Fibroblast of lung (primary cell): ENCODE measurements around the gene RANBP10. TPM values are rescaled to one million over a fixed set of nuclear protein-coding genes. Genes with fewer than 3 reads are reported as not detected.

Source experiments
- DNase-seq, 2 donors: peaks; one replicate each; pipeline versions ENCODE4 v3.0.0 to v3.0.0-alpha.2; 2010; ENCODE audit warnings: low read depth in 2 of 2
- H2AFZ ChIP-seq: 2 replicates; pipeline ENCODE4 v1.5.1; 2012; ENCODE audit warnings: low read length, control low read depth, inconsistent platforms
- H3K27ac ChIP-seq: 2 replicates; pipeline ENCODE4 v1.5.1; 2011; ENCODE audit warnings: low read length, control low read depth; ENCODE audit not compliant: insufficient read depth
- H3K27me3 ChIP-seq: 2 replicates; pipeline ENCODE4 v1.5.1; 2011; ENCODE audit warnings: mild to moderate bottlenecking, low read length; ENCODE audit not compliant: control insufficient read depth, insufficient read depth
- H3K36me3 ChIP-seq: 2 replicates; pipeline ENCODE4 v1.5.1; 2011; ENCODE audit warnings: low read length; ENCODE audit not compliant: control insufficient read depth, insufficient read depth
- H3K4me1 ChIP-seq: 2 replicates; pipeline ENCODE4 v1.5.1; 2011; ENCODE audit warnings: low read length; ENCODE audit not compliant: control insufficient read depth, insufficient read depth; ENCODE audit errors: extremely low read depth
- H3K4me2 ChIP-seq: 2 replicates; pipeline ENCODE4 v1.5.1; 2011; ENCODE audit warnings: low read length, control low read depth; ENCODE audit not compliant: insufficient read depth; ENCODE audit errors: extremely low read depth
- H3K4me3 ChIP-seq, 4 experiments: fragments of 200-600 bp in 1 of 4; sonication (generic) in 1 of 4; replicated peaks in 1 of 4; 2 replicates each; pipeline ENCODE4 v1.5.1; 2011 to 2016; ENCODE audit warnings: low read length in 4 of 4, low read depth in 3 of 4, mild to moderate bottlenecking in 3 of 4, control low read depth in 2 of 4, inconsistent platforms in 1 of 4, mixed read lengths in 1 of 4; ENCODE audit not compliant: insufficient read depth in 1 of 4; ENCODE audit errors: control extremely low read depth in 1 of 4
- H3K79me2 ChIP-seq: 2 replicates; pipeline ENCODE4 v1.5.1; 2012; ENCODE audit warnings: mild to moderate bottlenecking, low read length, inconsistent platforms; ENCODE audit not compliant: control insufficient read depth, insufficient read depth
- H3K9ac ChIP-seq: 2 replicates; pipeline ENCODE4 v1.5.1; 2011; ENCODE audit warnings: mild to moderate bottlenecking, low read length, control low read depth; ENCODE audit not compliant: insufficient read depth
- H3K9me3 ChIP-seq: 2 replicates; pipeline ENCODE4 v1.5.1; 2012; ENCODE audit warnings: low read depth, low read length; ENCODE audit not compliant: control insufficient read depth, insufficient read depth
- H4K20me1 ChIP-seq: 2 replicates; pipeline ENCODE4 v1.5.1; 2011; ENCODE audit warnings: low read length; ENCODE audit not compliant: control insufficient read depth, insufficient read depth; ENCODE audit errors: extremely low read depth
- CTCF ChIP-seq, 2 donors: IDR thresholded peaks in 1 of 2; conservative IDR thresholded peaks in 1 of 2; 1 replicate in 1 of 2; 2 replicates in 1 of 2; pipeline ENCODE4 v1.5.1; 2011 to 2012; ENCODE audit warnings: low read length in 2 of 2, control low read depth in 1 of 2, inconsistent platforms in 1 of 2, low read depth in 1 of 2, mild to moderate bottlenecking in 1 of 2
- EZH2 ChIP-seq: IDR thresholded peaks from 2 replicates; pipeline ENCODE4 v1.5.1; 2012; ENCODE audit warnings: low read length, control low read depth, mild to moderate bottlenecking; ENCODE audit errors: missing control alignments
- polyA plus RNA-seq, 2 donors: library from polyadenylated mRNA; depleted of rRNA in 1 of 2; stranded (reverse) in 1 of 2; unstranded in 1 of 2; fragments of >200 nt; gene quantifications; 2 replicates each; pipeline ENCODE4 v1.2.1, GENCODE V29; 2011 to 2012; ENCODE audit warnings: missing spikeins in 1 of 2
- total RNA-seq: library from RNA; depleted of rRNA; stranded (reverse); fragments of >200 nt; gene quantifications from 2 replicates; pipeline ENCODE4 v1.2.1, GENCODE V29; 2014

The RANBP10 gene
- total and polyA plus RNA-seq, 2 donors (not counting 1 experiment from before 2014, with no cell fraction given): 4.6 to 7.1 TPM

GRCh38 chr16:67741118-67741517, 65.2 kb downstream of the RANBP10 start:
- Histone ChIP-seq H3K4me1 (no peaks in the 10 kb centered on the region), H3K4me3 (no peak overlapping the region), H3K27me3 (no peaks in the 10 kb centered on the region), H3K27ac (no peak overlapping the region), H3K4me2 (no peak overlapping the region), H3K9ac (no peak overlapping the region), H3K36me3 (peaks cover 5% of the 10 kb centered on the region), H3K79me2 (no peaks in the 10 kb centered on the region), H2AFZ (no peak overlapping the region), H3K9me3 (no peaks in the 10 kb centered on the region), H4K20me1 (no peaks in the 10 kb centered on the region)
- no peak for DNase-seq
- no peak for TF ChIP-seq CTCF (conservative IDR thresholded peaks at IDR 0.05 in 1 of 2, IDR thresholded peaks at IDR 0.05 in 1 of 2; ENCODE audit: low read depth in 1 of 2, low read length in 2 of 2)

GRCh38 chr16:67740391-67740790, 66.0 kb downstream of the RANBP10 start:
- Histone ChIP-seq H3K9me3 (no peaks in the 10 kb centered on the region), H3K79me2 (no peaks in the 10 kb centered on the region), H4K20me1 (no peaks in the 10 kb centered on the region), H3K27ac (no peak overlapping the region), H2AFZ (no peak overlapping the region), H3K36me3 (peaks cover 5% of the 10 kb centered on the region), H3K9ac (no peak overlapping the region), H3K4me1 (no peaks in the 10 kb centered on the region), H3K4me2 (no peak overlapping the region), H3K4me3 (no peak overlapping the region), H3K27me3 (no peaks in the 10 kb centered on the region)
- DNase-seq: no peak
- no peak for TF ChIP-seq CTCF (conservative IDR thresholded peaks at IDR 0.05 in 1 of 2, IDR thresholded peaks at IDR 0.05 in 1 of 2; ENCODE audit: low read depth in 1 of 2, low read length in 2 of 2)
- no peak for TF ChIP-seq EZH2

GRCh38 chr16:67736858-67737257, 69.5 kb downstream of the RANBP10 start:
- no peaks in the 10 kb centered on the region for H3K4me1 ChIP-seq
- no peak overlapping the region for H3K27ac ChIP-seq
- H3K4me3 ChIP-seq: no peak overlapping the region
- H3K36me3 ChIP-seq: peaks cover 2% of the 10 kb centered on the region
- no peak overlapping the region for H2AFZ ChIP-seq
- DNase-seq: no peak
- no peaks in the 10 kb centered on the region for H4K20me1 ChIP-seq
- H3K9me3 ChIP-seq: no peaks in the 10 kb centered on the region
- H3K9ac ChIP-seq: no peak overlapping the region
- H3K27me3 ChIP-seq: no peaks in the 10 kb centered on the region
- TF ChIP-seq CTCF (conservative IDR thresholded peaks at IDR 0.05 in 1 of 2, IDR thresholded peaks at IDR 0.05 in 1 of 2; ENCODE audit: low read depth in 1 of 2, low read length in 2 of 2) (no peak), EZH2 (no peak)
- H3K4me2 ChIP-seq: no peak overlapping the region
- no peaks in the 10 kb centered on the region for H3K79me2 ChIP-seq
